BE2C (cell line): ENCODE data around the gene ARPIN.

Experiments
- DNase-seq: peaks from one replicate; pipeline ENCODE4 v3.0.0-alpha.2; 2020
- H3K27me3 ChIP-seq: fragments of 250-450 bp; sonication (Bioruptor Pico); 2 replicates; pipeline ENCODE4 v1.5.1; 2020; ENCODE audit warnings: mild to moderate bottlenecking
- H3K36me3 ChIP-seq: fragments of 250-450 bp; sonication (Bioruptor Pico); 2 replicates; pipeline ENCODE4 v1.5.1; 2020; ENCODE audit warnings: mild to moderate bottlenecking
- H3K4me1 ChIP-seq: fragments of 250-450 bp; sonication (Bioruptor Pico); 2 replicates; pipeline ENCODE4 v1.5.1; 2020
- H3K4me3 ChIP-seq: 2 replicates; pipeline ENCODE4 v1.5.1; 2011; ENCODE audit warnings: low read depth, low read length
- H3K9me3 ChIP-seq: fragments of 250-450 bp; sonication (Bioruptor Pico); 2 replicates; pipeline ENCODE4 v1.5.1; 2020
- TF ChIP-seq, protein P1 (sequence below): IDR thresholded peaks from 2 replicates; pipeline ENCODE4 v1.5.1; 2012; ENCODE audit warnings: mild to moderate bottlenecking, low read depth, low read length

Gene ARPIN

DNA sequence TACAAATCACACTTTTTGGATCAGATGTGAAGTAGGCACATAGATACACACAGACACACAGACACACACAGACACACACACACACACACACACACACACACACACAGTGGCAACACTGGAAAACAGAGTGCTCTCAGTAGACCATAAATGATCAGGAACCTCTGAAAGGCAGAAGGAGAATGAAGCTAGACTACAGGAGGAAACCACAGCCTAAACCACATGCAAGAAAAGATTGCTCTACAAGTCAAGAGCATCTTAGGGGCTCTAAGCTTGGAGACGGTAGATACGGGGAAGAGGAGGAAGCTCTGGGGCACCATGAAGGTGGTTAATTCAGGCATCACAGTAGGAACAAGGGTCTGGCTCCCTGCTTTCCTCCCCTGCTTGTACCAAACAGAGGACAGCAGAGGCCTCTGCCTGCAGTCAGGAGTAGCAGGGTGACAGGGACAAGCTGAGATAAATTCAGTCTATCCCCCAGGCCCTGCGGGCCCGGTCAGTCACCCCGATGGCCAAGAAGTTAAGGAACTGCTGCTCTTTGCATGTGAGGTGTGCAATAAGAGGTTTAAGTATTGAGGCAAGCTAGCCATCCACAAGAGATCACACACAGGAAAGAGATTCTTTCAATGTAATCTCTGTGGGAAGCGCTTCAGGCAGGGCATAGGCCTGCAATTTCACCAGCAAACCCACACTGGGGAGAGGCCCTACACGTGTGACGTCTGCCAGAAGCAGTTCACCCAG, 23.5 kb upstream of the ARPIN start:
- Histone ChIP-seq H3K27me3 (no peaks in the 10 kb centered on the region), H3K36me3 (no peaks in the 10 kb centered on the region), H3K4me3 (no peak overlapping the region), H3K4me1 (no peaks in the 10 kb centered on the region), H3K9me3 (no peaks in the 10 kb centered on the region)
- TF ChIP-seq, protein P1, sequence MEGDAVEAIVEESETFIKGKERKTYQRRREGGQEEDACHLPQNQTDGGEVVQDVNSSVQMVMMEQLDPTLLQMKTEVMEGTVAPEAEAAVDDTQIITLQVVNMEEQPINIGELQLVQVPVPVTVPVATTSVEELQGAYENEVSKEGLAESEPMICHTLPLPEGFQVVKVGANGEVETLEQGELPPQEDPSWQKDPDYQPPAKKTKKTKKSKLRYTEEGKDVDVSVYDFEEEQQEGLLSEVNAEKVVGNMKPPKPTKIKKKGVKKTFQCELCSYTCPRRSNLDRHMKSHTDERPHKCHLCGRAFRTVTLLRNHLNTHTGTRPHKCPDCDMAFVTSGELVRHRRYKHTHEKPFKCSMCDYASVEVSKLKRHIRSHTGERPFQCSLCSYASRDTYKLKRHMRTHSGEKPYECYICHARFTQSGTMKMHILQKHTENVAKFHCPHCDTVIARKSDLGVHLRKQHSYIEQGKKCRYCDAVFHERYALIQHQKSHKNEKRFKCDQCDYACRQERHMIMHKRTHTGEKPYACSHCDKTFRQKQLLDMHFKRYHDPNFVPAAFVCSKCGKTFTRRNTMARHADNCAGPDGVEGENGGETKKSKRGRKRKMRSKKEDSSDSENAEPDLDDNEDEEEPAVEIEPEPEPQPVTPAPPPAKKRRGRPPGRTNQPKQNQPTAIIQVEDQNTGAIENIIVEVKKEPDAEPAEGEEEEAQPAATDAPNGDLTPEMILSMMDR = no peak
- DNase-seq = no peak

DNA sequence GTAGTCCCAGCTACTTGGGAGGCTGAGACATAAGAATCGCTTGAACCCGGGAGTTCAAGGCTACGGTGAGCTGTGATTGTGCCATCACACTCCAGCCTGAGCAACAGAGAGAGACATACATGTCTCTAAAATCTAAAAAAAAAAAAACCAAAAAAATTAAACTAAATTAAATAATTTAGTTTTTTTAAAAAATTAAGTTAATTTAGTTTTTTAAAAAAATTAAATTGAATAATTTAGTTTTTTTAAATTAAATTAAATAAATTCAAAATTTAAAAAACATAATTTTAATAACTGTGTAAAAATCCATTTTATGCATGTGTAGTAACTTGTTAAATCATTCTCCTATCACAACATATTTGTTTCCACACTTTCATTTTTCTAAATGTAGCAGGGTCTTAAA, 20.1 kb upstream of the ARPIN start:
- DNase-seq = no peak
- Histone ChIP-seq H3K4me1 (no peaks in the 10 kb centered on the region), H3K4me3 (no peak overlapping the region), H3K27me3 (no peaks in the 10 kb centered on the region), H3K9me3 (no peaks in the 10 kb centered on the region), H3K36me3 (no peaks in the 10 kb centered on the region)
- TF ChIP-seq, protein P1 = no peak

DNA sequence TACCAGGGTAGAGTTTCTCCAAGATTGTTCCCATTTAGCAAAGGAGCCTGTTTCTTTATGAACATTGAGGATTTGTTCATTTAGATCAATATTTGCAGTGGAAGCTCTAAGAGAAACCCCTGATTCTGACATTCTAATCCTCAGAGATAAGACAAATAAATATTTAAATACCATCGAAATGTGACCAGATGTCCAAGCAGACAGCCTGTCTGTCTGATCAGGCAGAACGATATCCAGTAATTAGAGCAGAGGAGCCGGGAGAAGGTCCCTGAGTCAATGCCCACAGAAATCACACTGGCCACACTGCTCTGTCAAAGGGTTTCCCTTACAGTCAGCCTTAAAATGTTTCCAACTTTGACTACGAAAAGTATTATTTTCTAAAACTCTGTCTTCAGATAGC, 15.7 kb upstream of the ARPIN start:
- no peaks in the 10 kb centered on the region for H3K36me3 ChIP-seq
- H3K4me1 ChIP-seq = no peaks in the 10 kb centered on the region
- H3K4me3 ChIP-seq = no peak overlapping the region; the same call in 1 of the 2 replicates
- peak; percentile 23 for DNase-seq
- TF ChIP-seq, protein P1 = no peak
- H3K9me3 ChIP-seq = no peaks in the 10 kb centered on the region
- H3K27me3 ChIP-seq = no peaks in the 10 kb centered on the region

DNA sequence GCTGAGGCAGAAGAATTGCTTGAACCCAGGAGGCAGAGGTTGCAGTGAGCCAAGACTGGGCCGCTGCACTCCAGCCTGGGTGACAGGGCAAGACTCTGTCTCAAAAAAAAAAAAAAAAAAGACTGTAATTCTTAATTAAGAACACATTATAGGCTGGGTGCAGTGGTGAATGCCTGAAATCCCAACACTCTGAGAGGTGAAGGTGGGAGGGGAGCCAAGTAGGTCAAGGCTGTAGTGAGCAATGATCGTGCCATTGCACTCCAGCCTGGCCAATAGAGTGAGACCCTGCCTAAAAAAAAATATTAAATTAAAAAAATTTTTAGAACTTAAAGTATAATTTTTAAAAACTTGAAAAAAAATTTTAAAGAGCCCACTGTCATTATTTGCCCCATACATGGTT, 13.4 kb upstream of the ARPIN start:
- Histone ChIP-seq H3K9me3 (no peaks in the 10 kb centered on the region), H3K36me3 (no peaks in the 10 kb centered on the region), H3K4me1 (no peaks in the 10 kb centered on the region), H3K27me3 (no peaks in the 10 kb centered on the region), H3K4me3 (no peak overlapping the region)
- DNase-seq = no peak
- TF ChIP-seq, protein P1 = no peak

DNA sequence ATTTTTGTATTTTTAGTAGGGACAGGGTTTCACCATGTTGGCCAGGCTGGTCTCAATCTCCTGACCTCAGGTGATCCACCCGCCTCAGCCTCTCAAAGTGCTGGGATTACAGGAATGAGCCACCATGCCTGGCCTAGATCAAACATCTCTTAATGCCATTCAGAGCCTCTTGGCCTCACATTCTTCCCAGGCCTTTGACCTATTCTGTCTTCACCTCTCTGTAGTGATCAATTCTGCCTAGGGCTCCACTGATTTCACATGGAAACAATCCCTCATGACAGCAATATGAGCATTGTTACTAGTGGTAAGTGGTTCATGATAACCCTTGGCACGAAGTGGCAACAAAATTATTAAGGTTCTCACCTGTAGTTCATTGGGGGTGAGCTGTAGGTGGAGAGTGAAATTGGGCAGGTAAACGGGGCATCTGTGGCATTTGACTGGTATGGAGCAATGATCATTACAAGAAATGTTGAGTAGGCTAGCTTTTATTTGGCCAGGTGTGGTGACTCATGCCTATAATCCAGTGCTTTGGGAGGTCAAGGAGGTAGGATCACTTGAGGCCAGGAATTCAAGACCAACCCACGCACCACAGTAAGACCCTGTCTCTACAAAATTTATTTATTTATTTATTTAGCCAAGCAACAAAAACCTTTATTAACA, 4.8 kb upstream of the ARPIN start:
- no peak for DNase-seq
- Histone ChIP-seq H3K4me1 (no peaks in the 10 kb centered on the region), H3K36me3 (no peaks in the 10 kb centered on the region), H3K27me3 (no peaks in the 10 kb centered on the region), H3K4me3 (no peak overlapping the region), H3K9me3 (no peaks in the 10 kb centered on the region)
- TF ChIP-seq, protein P1 = no peak

DNA sequence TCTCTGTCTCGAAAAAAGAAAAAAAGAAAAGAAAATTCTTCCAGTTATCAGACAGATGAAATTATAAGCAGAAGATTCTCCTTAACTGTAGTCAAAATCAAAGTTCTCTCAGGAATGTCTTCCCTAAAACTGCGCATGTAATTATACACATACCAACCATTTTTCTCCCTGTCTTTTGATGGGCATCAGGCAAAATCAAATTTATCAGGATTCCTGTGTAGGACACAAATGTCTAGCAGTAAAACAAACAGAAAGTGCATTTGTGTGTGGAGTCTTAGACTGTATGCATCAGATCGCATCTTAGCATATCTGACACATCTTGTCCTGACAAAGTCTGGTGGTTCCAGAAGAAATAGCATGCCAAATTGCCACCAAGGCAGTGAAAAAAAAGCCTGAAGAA, 3.9 kb upstream of the ARPIN start:
- TF ChIP-seq, protein P1 = no peak
- Histone ChIP-seq H3K9me3 (no peaks in the 10 kb centered on the region), H3K27me3 (no peaks in the 10 kb centered on the region), H3K4me1 (no peaks in the 10 kb centered on the region), H3K4me3 (no peak overlapping the region), H3K36me3 (no peaks in the 10 kb centered on the region)
- DNase-seq = no peak
